HUES64 (cell line): ENCODE results near the gene MEOX2.

Source experiments
- H3K27ac ChIP-seq: 2 replicates; pipeline ENCODE4 v1.7.0; 2013; ENCODE audit warnings: low read depth, low read length, inconsistent platforms
- H3K27me3 ChIP-seq: 2 replicates; pipeline ENCODE4 v1.6.1; 2013; ENCODE audit warnings: mild to moderate bottlenecking, low read length; ENCODE audit not compliant: insufficient read depth
- H3K36me3 ChIP-seq: 2 replicates; pipeline ENCODE4 v1.6.1; 2013; ENCODE audit warnings: mild to moderate bottlenecking, low read length; ENCODE audit not compliant: insufficient read depth
- H3K4me1 ChIP-seq: 2 replicates; pipeline ENCODE4 v1.6.1; 2013; ENCODE audit warnings: mild to moderate bottlenecking, low read length, moderate library complexity; ENCODE audit not compliant: insufficient read depth
- H3K4me3 ChIP-seq: 2 replicates; pipeline ENCODE4 v1.5.1; 2013; ENCODE audit warnings: mild to moderate bottlenecking, low read length, moderate library complexity
- H3K9ac ChIP-seq: 2 replicates; pipeline ENCODE4 v1.6.1; 2013; ENCODE audit warnings: mild to moderate bottlenecking, low read depth, low read length
- H3K9me3 ChIP-seq: 2 replicates; pipeline ENCODE4 v1.6.1; 2013; ENCODE audit warnings: low read depth, low read length; ENCODE audit not compliant: insufficient read depth
- WGBS: fragments of 150-250, 120-280 bp; methylation state at CpG from one replicate; pipeline ENCODE4 v1.1.7; 2013; ENCODE audit warnings: missing lambda C conversion rate; 5-methylcytosine and 5-hydroxymethylcytosine counted together

MEOX2 gene

GRCh38 chr7:15584575-15584974 lies 101.9 kb downstream of the MEOX2 start:
- peaks cover 26% of the 10 kb centered on the region for H3K9me3 ChIP-seq
- WGBS, result 93% methylated on average over 3 of the region's 3 CpGs
- no peaks in the 10 kb centered on the region for H3K36me3 ChIP-seq
- no peaks in the 10 kb centered on the region for H3K27me3 ChIP-seq
- no peaks in the 10 kb centered on the region for H3K4me1 ChIP-seq
- H3K27ac ChIP-seq, result no peak overlapping the region
- no peak overlapping the region for H3K9ac ChIP-seq
- H3K4me3 ChIP-seq, result no peak overlapping the region

- Histone ChIP-seq H3K36me3 (no peaks in the 10 kb centered on the region), H3K27me3 (no peaks in the 10 kb centered on the region), H3K4me1 (no peaks in the 10 kb centered on the region), H3K9me3 (peaks cover 26% of the 10 kb centered on the region), H3K9ac (no peak overlapping the region), H3K27ac (no peak overlapping the region), H3K4me3 (no peak overlapping the region)
- WGBS, result 96% methylated on average over 1 of the region's 1 CpG
These were observed 103.7 kb downstream of the MEOX2 start for GRCh38 chr7:15582773-15583172.

- H3K27me3 ChIP-seq, result no peaks in the 10 kb centered on the region
- H3K4me1 ChIP-seq, result no peaks in the 10 kb centered on the region
- no peak overlapping the region for H3K4me3 ChIP-seq
- no peaks in the 10 kb centered on the region for H3K36me3 ChIP-seq
- peaks cover 26% of the 10 kb centered on the region for H3K9me3 ChIP-seq
- H3K27ac ChIP-seq, result no peak overlapping the region
- WGBS, result 91% methylated on average over 2 of the region's 3 CpGs
- H3K9ac ChIP-seq, result no peak overlapping the region
These were observed 105.0 kb downstream of the MEOX2 start for GRCh38 chr7:15581352-15581951.

GRCh38 chr7:15580604-15581351 lies 105.7 kb downstream of the MEOX2 start:
- WGBS, result 93% methylated on average over 3 of the region's 3 CpGs
- Histone ChIP-seq H3K27me3 (no peaks in the 10 kb centered on the region), H3K9ac (no peak overlapping the region), H3K4me3 (no peak overlapping the region), H3K36me3 (no peaks in the 10 kb centered on the region), H3K27ac (no peak overlapping the region), H3K9me3 (peaks cover 19% of the 10 kb centered on the region), H3K4me1 (no peaks in the 10 kb centered on the region)

GRCh38 chr7:15577600-15577999 lies 108.9 kb downstream of the MEOX2 start:
- Histone ChIP-seq H3K27ac (no peak overlapping the region), H3K27me3 (no peaks in the 10 kb centered on the region), H3K4me3 (no peak overlapping the region), H3K4me1 (no peaks in the 10 kb centered on the region), H3K36me3 (no peaks in the 10 kb centered on the region), H3K9ac (no peak overlapping the region), H3K9me3 (no peaks in the 10 kb centered on the region)
- 100% methylated on average over 1 of the region's 2 CpGs for WGBS

- Histone ChIP-seq H3K9ac (no peak overlapping the region), H3K4me3 (no peak overlapping the region), H3K4me1 (no peaks in the 10 kb centered on the region), H3K9me3 (no peaks in the 10 kb centered on the region), H3K27me3 (no peaks in the 10 kb centered on the region), H3K27ac (no peak overlapping the region), H3K36me3 (no peaks in the 10 kb centered on the region)
- 84% methylated on average over 3 of the region's 3 CpGs for WGBS
These were observed 115.1 kb downstream of the MEOX2 start for GRCh38 chr7:15571301-15571878.

- H3K9me3 ChIP-seq, result no peaks in the 10 kb centered on the region
- H3K36me3 ChIP-seq, result no peaks in the 10 kb centered on the region
- no peak overlapping the region for H3K4me3 ChIP-seq
- no peak overlapping the region for H3K9ac ChIP-seq
- no peaks in the 10 kb centered on the region for H3K4me1 ChIP-seq
- H3K27me3 ChIP-seq, result no peaks in the 10 kb centered on the region
- no peak overlapping the region for H3K27ac ChIP-seq
- WGBS, result 95% methylated on average over 2 of the region's 2 CpGs
These were observed 118.8 kb downstream of the MEOX2 start for GRCh38 chr7:15567652-15568051.

- WGBS, result 96% methylated on average over 2 of the region's 3 CpGs
- H3K9me3 ChIP-seq, result no peaks in the 10 kb centered on the region
These were observed 119.4 kb downstream of the MEOX2 start for GRCh38 chr7:15567036-15567435.

GRCh38 chr7:15566476-15566875 lies 120.0 kb downstream of the MEOX2 start:
- H3K27me3 ChIP-seq, result no peaks in the 10 kb centered on the region
- WGBS, result 93% methylated on average over 5 of the region's 5 CpGs
- H3K36me3 ChIP-seq, result no peaks in the 10 kb centered on the region
- no peaks in the 10 kb centered on the region; the same call in 1 of the 2 replicates for H3K4me1 ChIP-seq
- H3K9me3 ChIP-seq, result no peaks in the 10 kb centered on the region
- no peak overlapping the region for H3K4me3 ChIP-seq
- no peak overlapping the region for H3K9ac ChIP-seq
- no peak overlapping the region for H3K27ac ChIP-seq

More at GRCh38 chr7:15567036-15567435, 119.4 kb downstream of the MEOX2 start:
- Histone ChIP-seq H3K27ac (no peak overlapping the region), H3K9ac (no peak overlapping the region), H3K36me3 (no peaks in the 10 kb centered on the region), H3K4me3 (no peak overlapping the region), H3K4me1 (no peaks in the 10 kb centered on the region; the same call in 1 of the 2 replicates), H3K27me3 (no peaks in the 10 kb centered on the region)

GRCh38 chr7:15561835-15562234 lies 124.6 kb downstream of the MEOX2 start, which contains the start of gene AGMO:
TSS of gene AGMO (minus strand) at chr7:15562015.
- WGBS, result 81% methylated on average over 3 of the region's 5 CpGs
- H3K4me3 ChIP-seq, result no peak within 1 kb of the TSS
- no peak within 1 kb of the TSS for H3K27ac ChIP-seq
- H3K27me3 ChIP-seq, result no peaks in the 10 kb centered on the region
- peaks cover 5% of the 10 kb centered on the region; the same call in 1 of the 2 replicates for H3K4me1 ChIP-seq
- H3K9me3 ChIP-seq, result no peaks in the 10 kb centered on the region
- no peaks in the 10 kb centered on the region for H3K36me3 ChIP-seq
- no peak within 1 kb of the TSS for H3K9ac ChIP-seq
